GM18867 (cell line): ENCODE data around the gene TMEM129.

Experiments
- ATAC-seq: cut with Tn5 transposase; IDR thresholded peaks from one replicate; pipeline ENCODE4 v1.9.1; 2021; ENCODE audit warnings: mild to moderate bottlenecking, moderate library complexity; ENCODE audit not compliant: unreplicated experiment

The TMEM129 gene, protein sequence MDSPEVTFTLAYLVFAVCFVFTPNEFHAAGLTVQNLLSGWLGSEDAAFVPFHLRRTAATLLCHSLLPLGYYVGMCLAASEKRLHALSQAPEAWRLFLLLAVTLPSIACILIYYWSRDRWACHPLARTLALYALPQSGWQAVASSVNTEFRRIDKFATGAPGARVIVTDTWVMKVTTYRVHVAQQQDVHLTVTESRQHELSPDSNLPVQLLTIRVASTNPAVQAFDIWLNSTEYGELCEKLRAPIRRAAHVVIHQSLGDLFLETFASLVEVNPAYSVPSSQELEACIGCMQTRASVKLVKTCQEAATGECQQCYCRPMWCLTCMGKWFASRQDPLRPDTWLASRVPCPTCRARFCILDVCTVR

DNA sequence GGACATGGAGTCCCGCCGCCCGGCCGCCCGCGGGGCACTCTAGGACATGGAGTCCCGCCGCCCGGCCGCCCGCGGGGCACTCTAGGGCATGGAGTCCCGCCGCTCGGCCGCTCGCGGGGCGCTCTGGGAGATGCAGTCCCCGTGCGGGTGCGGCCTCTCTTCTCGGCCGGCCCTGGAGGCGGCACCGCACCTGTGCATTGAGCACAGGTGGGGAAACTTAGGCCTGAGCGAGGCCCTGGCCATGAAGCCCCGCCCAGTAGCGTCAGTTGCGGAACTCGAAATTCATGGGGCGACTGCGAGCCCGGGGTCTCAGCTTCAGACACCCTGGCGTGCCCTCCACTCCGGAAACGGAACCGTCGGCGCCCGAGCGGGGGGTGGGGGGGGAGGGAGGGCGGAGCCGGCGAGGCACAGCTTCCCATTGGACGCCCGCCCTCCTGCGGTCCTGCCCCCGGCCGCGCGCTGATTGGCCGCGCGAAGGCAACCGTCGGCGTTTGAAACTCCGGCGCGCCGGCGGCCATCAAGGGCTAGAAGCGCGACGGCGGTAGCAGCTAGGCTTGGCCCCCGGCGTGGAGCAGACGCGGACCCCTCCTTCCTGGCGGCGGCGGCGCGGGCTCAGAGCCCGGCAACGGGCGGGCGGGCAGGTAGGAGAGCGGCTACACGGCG, at the start of gene TMEM129, which contains the start of gene TACC3:
TSS of gene TMEM129 (minus strand) at position 321 of the 663 bp plus-strand sequence. CDS start 486 bp downstream, outside the sequence.
TSS of gene TACC3 (plus strand) at position 519 of the 663 bp plus-strand sequence. CDS start 1,901 bp downstream, outside the sequence.
- ATAC-seq: peak; percentile 74

DNA sequence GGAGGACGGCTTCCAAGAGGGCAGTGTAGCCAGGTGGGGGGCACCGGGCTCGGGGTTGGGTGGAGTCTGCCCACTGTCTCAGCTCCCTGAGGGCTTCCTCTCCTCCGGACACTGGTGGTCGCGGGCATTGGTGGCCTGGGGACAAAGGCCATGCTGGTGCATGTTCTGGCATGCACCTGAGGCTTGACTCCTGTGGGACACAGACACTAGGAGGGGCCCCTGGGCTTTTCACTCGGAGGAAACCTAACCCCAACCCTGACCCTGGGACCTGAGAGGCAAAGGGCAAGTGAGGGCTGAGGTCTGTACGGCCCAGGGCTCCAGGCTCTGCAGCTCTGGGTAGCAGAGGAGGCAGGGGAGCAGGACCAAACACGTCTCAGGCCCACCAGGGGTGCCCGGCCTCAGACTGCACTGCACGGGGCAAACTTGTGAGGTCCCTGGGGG, 49.7 kb upstream of the TMEM129 start:
- ATAC-seq: no peak

DNA sequence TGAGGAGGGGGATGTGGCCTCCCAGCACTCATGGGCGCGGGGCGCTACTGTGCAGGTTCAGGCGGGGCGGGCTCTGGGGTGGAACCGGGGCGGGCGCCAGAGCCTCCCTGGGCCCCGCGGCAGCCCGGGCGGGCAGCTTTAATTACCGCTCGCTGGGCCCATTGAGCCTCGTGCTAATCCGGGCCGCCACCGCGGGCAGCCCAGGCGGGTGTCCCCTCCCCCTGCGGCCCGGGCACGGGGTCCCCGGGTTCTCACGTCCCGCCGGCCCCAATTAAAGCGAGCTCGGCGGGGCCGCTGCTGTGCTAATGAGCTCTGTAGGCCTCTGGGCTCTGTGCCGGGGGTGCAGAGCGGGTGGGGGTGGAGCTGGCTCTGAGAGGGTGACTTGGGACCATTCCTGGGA, 49.1 kb upstream of the TMEM129 start:
- no peak for ATAC-seq

DNA sequence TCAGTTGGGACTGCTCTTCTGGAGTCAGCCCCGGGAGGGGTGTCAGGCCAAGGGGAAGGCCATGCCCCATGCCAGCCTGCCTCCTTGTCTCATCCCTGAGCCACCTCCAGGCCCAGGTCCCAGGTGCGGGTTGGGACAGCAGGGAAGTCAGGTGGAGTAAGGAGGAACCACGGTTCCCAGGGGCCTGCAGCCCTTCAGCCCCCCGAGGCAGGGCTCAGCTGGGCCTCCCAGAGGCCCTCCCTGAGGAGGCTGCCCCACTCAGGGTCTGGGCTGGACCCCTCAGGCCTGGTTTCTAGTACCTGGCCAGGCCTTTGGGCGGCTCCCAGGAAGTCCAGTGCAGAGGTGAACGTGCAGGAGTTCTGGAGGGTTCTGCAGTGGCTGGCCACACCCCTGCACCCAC, 48.6 kb upstream of the TMEM129 start:
- ATAC-seq: no peak

DNA sequence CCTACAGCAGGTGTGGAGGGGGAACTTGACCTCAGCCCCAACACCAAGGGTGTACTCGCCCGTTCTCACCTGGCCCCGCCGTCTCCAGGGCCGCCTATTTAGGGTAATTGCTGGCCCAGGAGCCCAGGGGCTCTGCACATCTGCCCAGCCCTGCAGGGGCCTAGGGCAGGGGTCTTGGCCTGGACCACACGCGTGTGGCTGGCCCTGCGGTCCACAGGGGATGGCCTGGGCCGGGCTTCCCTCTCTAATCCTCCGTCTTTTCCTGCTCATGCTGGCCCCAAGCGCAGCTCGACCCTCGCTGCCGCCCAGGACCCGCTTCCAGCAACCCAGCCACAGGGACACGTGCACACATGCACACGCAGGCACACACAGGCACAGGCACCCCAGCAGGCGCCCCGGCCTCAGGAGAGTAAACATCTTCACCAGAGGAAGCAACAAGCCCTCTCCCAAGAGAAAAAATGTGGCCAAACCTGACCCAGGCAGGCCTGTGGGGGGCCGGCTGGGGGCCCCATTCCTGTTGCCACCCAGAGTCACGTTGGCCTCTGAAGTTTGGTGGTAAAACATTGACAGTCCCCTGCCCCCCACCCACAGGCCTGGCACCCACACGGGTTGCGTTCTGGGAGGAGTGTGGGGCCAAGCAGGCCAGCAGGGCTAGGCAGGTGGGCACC, 47.4 kb upstream of the TMEM129 start:
- no peak for ATAC-seq

DNA sequence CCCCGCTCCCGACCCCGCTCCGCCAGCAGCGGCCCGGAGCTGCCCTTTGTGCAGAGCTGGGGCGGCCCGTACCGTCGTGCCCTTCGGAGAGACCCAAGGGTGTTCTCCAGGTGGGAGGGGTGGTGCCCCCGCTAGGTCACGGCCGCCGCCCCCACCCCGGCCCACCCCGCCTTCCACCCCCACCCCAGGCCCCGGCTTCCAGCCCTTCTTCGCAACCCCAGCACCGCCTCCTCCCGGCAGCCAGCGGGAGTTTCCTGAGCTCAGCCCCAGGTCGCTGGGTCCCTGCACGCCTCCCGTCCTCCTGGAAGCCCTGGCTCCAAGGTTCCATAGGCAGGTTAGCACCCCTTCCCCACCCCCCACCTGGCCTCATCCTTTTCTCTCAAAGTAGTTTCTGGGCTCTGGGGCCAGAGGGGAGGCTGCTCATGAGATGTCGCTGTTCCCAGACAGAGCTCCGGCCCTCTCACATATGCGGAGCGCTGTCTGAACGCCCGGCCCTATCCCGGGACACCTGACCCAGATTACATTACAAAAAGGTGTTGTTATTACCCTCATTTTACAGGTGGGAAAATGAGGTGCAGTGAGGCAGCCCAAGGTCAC, 46.7 kb upstream of the TMEM129 start:
- no peak for ATAC-seq

DNA sequence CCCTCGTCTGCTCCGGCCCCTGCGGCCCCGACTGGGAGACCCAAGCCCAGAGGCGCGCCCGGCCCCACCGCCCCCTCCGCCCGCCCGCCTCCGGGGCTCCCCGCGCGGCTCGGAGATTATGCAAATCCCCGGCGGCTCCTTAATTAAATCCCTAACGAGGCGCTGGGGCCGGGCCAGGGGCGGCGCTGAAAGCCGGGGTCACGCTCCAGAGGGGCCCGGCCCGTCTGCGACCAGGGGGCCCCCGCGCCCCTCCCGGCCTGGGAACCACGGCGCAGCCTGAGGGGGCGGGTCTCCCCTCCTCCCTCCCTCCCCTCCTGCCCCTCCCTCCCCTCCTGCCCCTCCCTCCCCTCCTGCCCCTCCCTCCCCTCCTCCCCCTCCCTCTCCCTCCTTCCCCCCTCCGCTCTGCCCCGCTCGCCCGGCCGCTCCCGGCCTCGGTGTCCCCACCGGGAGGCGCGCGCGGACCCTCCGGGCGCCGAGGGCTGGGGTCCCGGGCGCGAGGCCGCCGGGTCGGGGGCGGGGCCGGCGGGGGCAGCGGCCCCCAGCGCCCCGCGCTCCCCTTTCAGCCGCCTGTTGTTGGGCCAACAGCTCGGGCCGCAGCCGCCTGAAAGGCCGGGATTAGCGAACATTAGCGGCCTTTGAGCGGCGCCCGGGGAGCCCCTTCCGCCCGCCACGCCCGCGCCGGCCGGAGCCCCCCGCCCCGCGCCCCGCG, 46.1 kb upstream of the TMEM129 start:
- no peak for ATAC-seq

DNA sequence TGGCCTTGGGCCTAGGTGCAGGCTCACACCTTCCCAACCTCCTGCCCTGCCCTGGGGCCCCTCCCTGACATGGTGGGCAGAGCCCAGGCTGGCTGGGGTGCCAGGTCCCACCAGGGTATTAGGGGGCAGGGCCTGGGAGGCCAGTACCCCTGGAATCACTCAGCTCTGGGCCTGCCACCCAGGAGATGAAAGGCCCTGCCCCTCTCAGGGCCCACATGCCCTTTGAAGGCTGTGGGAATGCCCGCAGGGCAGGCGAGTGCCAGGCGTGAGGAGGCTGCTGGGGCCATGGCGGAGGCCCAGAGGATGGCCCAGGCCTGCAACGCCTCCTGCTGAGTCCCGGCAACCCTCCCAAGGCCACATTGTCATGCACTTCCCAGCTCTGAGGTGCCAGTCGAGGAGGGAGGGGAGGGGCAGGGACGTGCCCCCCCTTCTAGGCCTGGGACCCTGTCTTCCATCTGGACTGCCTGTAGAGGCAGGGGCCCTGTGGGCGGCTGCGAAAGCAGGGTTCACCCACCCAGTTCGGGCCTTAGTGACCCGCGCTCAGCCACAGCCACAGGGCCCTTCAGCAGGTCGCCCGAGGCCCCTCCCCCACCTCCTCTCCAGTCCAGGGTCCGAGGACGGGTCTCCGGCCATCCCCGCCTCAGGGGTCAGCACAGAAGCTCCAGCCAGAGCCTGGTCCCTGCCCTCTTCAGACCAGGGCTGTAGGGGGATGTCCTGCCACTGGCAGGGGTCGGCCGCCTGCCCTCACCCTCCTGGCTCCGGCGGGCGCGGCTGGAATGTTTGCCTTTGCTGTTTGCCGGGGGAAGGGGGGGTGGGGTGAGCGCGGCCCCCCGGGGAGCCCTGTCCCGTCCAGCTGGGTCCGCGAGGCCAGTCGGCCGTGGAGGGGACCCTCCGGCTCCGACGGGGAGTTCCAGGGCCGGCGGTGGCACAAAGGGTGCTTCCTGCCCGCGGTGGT, 45.3 kb upstream of the TMEM129 start:
- ATAC-seq: no peak

DNA sequence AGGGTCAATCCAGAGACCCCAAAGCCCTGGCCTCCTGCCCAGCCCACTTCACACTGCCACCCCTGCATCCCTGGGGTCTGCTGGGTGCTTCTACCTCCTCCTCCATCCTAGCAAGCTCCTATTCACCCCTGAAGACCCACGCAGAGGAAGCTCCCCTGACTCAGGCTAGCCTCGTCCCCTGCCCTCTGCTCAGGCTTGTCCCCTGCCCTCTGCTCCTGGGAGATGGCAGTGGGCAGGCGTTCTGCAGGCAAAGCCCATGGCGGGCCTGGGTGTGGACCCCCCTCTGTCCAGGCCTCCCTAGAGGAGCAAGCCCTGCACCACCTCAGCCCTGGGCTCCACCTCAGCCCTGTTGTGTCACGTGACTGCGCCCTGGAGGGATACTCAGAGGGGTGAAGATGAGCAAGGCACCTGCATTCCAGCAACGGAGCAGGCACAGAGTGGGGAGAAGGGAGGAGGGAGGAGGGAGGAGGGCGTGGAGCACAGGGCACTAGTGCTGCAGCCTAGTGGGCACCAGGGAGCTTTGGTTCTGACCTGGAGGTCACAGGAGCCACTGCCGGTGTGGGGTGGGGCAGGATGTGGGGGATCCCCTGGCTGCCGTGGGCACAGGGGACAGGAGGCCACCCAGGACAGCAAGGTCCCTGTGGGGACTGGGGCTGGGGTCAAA, 44.4 kb upstream of the TMEM129 start:
- no peak for ATAC-seq

DNA sequence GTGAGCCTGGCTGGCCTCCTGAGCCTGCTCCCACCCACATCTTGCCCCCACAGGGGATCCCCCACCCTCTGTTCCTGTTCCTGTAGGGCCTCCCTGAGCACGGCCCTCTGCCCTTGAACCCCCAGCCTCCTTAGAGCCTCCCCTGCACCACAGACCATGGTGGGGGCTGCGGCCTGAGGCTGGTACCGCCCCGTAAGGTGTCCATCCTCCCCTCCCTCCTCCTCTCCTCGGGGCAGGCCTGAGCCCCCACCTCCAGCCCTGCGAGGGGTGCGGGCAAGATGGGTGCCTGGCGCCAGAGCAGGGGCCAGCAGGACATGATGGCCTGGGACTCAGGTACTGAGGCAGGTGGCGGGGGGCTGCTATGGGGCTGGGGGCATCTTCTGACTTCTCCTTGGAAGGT, 43.5 kb upstream of the TMEM129 start:
- no peak for ATAC-seq

DNA sequence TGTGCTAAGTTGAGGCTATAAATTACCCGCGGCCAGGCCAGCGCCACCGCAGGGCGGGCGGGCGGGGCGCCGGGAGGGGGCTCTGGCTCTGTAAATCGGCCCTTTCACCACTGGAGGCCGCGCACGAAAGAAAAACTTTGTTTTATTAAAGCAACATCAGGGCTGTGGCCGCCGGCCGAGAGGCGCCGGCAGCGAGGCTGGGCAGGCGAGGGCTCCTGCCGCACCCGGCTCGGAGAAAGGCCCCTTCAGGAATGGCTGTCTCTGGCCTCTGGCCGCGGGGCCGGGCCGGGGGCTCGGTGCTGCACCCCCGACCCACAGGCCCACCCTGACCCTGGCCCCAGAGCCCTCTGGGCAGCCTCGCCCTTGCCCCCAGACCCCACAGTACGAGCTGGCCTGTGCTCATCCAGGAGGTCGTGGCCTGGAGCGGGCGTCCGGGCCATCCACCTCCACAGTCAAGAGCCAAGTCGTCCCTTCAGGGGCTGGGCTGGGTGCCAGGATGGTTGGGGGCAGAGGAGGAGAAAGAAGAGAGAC, 42.5 kb upstream of the TMEM129 start:
- no peak for ATAC-seq

DNA sequence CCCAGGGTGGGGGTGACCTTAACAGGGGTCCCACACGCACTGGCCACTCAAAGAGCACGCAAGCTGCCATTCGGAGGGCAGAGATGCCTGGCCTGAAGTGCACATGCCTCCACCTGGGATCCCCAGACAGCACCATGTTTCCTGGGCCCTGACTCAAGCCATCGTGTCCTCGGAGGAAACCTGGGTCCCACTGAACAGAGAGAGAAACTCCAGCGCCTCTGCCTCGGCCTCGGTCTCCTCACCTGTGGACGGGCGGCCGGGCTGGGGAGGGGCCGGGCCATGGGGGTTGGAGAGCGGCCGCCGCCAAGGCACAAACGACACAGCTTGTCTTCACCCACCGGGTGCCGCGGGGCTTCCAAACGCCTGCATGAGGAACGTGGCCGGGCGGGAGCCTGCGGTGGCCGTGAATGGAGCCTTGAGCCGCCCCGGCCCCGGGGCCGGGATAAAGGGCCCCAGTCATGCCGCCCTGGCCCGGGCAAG, 42.0 kb upstream of the TMEM129 start:
- no peak for ATAC-seq

DNA sequence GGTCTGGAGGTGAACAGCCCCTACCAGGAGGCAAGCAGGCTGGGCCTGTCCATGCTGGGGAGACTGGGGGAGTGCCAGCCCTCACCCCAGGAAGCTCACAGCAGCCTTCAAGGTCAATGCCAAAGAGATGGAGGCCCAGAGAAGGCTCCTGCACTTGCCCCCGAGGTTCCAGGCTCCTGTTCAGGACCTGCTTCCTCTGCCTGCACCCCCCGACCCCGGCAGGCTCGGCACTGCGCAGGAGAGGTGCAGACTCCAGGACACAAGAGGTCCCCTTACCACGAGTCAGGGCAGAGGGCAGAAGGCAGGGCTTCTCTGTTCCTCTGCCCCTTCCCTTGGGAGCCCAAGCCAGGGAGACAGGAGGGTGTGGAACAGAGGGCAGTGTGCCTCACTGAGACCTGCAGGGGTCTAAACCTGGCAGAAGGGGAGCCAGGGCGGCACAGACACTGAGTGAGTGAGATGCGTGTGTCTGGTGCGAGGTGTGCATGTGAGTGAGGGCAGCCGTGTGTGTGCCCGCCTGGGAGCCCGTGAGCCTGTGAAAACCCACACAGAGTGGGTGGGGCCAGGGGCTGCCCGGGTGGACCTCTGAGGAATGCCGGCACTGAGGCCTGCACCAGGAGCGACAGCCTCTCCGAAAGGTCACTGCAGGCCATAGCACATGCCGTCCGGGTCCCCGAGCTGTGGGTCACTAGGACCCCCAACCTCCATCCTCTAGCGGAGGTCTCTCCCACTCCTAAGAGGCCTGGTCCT, 41.3 kb upstream of the TMEM129 start:
- ATAC-seq: no peak

DNA sequence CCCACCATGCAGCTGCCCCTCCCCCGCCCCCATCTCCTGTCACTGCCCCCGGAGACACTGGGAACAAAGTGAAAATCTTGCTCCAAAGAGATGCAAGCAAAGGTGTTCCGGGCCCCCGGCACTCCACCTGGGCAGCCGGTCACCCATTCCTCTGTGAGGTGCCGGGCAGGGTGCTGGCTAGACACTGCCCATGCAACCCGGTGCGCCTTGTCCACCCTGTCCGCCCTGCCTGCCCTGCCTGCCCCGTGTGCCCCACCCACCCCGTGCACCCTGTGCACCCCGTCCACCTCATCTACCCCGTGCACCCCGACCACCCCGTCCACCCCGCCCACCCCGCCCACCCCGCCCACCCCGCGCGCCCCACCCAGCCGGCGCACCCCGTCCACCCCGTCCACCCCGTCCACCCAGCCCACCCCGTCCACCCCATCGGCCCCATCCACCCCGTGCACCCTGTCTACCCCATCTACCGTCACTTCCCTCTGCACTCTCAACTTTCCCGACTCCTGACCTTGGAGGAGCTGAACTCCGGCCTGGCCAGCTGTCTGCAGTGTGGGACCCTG, 40.1 kb upstream of the TMEM129 start:
- no peak for ATAC-seq

DNA sequence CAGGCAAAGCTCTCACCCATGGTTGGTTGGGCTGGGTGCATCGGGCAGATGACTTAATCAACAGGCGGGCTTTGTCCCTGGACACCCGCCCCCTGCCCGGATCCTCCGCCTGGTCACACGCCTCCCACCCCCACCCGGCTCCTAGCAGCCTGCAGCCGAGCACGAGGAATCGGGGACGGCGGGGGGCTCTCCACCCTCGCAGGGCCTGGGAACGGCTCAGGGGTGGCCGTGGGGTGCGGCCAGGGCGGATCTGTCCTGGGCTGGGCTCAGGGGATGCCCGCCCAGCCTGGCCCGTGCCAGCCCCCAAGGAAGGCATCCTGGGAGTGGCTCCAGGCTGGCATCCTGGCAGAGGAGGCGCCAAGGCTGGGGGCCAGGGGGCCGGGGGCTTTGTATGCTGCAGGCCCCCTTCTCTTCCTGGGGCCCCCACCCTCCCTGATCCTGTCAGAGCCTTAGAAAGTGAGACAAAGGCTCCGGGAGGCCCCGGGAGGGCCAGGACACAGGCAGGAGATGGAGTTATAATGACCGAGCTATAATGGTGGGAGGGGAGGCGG, 39.5 kb upstream of the TMEM129 start:
- no peak for ATAC-seq

DNA sequence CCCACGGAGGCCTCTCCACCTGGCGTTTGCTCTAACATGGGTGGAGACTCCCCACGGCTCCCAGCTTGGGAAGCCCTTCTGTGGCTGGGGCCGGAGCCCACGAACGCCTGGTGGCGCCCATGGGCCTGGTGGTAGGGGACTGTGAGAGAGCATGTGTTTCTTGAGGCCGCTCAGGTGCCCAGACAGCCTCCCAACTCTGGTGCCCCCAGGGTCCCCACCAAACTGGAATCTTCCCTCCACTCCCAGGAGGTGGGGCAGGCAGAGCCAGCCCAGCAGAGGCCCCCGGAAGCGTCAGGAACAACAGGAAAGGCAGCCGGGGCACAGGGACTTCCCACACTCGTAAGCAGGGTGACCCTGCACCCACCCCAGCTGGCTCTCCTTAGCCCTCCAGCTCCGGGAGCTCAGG, 38.7 kb upstream of the TMEM129 start:
- no peak for ATAC-seq

DNA sequence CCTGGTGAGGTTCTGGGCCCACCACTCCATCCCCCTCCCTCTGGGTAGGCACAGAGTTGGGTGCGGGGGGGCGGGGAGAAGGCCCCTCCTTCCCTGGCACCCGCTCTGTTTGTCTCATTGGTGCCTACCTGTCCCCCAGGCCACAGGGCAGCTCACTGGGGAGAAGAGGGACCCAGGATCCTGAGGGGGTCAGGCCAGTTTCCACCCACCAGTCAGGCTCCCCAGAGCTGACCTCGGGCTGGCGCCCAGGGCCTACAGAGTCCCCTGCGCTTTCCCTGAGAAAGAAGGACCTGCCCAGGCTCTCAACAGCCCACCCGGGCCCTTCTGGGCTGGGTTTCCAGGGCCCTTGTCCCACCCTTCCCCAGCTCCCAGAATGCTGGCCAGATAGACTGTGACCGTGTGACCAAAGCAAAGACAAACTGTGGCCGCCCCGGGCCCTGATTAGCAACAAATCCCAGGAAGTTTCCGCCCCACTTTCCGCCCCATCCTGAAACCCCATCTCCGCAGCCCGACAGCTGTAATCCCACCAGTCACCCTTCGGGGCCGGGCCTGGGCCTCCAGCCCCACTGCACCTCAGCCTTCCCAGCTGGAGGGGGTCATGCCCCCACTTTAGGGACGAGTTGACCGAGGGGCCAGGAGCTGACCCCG, 38.2 kb upstream of the TMEM129 start:
- ATAC-seq: no peak
